ENCODE measurements around the gene SELENOW.

- TF ChIP-seq CTCF (IDR thresholded peaks at IDR 0.05): no peak
- TF ChIP-seq POLR2A (IDR thresholded peaks at IDR 0.05): no peak
Measured at GRCh38 chr19:47792616-47793015, 14.1 kb downstream of the SELENOW start.

Measured in lower leg skin (tissue), 3 donors.